Glutamatergic neuron (in vitro differentiated cells): Measurements from ENCODE around the gene SLC4A7. TPM values are rescaled to one million over a fixed set of nuclear protein-coding genes. Genes with fewer than 3 reads are reported as not detected.

Experiments used
- DNase-seq: peaks from one replicate; pipeline ENCODE4 v3.0.0; 2022
- H3K27ac Mint-ChIP-seq: one replicate; pipeline ENCODE4 v1.8.0; 2020; ENCODE audit warnings: mild to moderate bottlenecking, mixed read lengths, inconsistent platforms; ENCODE audit not compliant: unreplicated experiment
- H3K27me3 Mint-ChIP-seq: one replicate; pipeline ENCODE4 v1.8.0; 2020; ENCODE audit warnings: mild to moderate bottlenecking, moderate library complexity, mixed read lengths, inconsistent platforms; ENCODE audit not compliant: unreplicated experiment
- H3K36me3 Mint-ChIP-seq: one replicate; pipeline ENCODE4 v1.8.0; 2020; ENCODE audit warnings: mild to moderate bottlenecking, mixed read lengths, inconsistent platforms; ENCODE audit not compliant: unreplicated experiment
- H3K4me1 Mint-ChIP-seq: one replicate; pipeline ENCODE4 v1.8.0; 2020; ENCODE audit warnings: mild to moderate bottlenecking, low read depth, mixed read lengths, inconsistent platforms; ENCODE audit not compliant: unreplicated experiment
- H3K4me3 Mint-ChIP-seq: one replicate; pipeline ENCODE4 v1.8.0; 2020; ENCODE audit warnings: mild to moderate bottlenecking, mixed read lengths, inconsistent platforms; ENCODE audit not compliant: unreplicated experiment
- H3K9me3 Mint-ChIP-seq: one replicate; pipeline ENCODE4 v1.8.0; 2020; ENCODE audit warnings: mild to moderate bottlenecking, moderate library complexity, mixed read lengths, inconsistent platforms; ENCODE audit not compliant: unreplicated experiment
- total RNA-seq: library from RNA; stranded (reverse); fragmentation: NEBNext Ultra II Directional; extraction: Animal tissue kit (Norgen Biotek cat#: 25700); gene quantifications from one replicate; pipeline ENCODE4 v1.2.1, GENCODE V29; 2021; ENCODE audit not compliant: unreplicated experiment
- TF ChIP-seq, protein P1 (sequence below): fragments of 200-600 bp; sonication (generic); IDR thresholded peaks from one replicate; pipeline ENCODE4 v1.5.0; 2021; ENCODE audit not compliant: partially characterized antibody, unreplicated experiment

The SLC4A7 gene
- total RNA-seq, 1 donor from 2014 or later: 67.0 TPM

DNA sequence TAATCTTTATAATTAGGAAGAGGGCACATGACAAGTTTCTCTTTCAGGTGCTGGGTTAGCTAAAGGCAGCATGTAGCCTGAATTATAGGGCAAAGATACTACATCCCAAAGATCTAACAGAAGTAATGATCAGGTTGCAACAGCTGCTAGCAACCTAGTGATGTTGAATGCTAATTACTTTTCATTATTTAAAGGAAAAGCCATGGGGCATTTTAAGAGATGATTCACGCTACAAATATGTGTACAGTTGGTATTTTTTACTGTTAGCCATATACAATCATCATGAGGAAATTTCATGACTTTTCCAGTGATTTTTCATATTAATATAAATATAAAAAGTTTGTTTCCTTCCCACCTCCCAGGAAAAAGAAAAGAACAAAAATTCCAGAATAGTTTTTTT lies 158.0 kb downstream of the SLC4A7 start:
- Mint-ChIP-seq H3K4me3 (no peak overlapping the region), H3K9me3 (peaks cover 4% of the 10 kb centered on the region), H3K27ac (no peak overlapping the region), H3K36me3 (peaks cover 7% of the 10 kb centered on the region), H3K27me3 (peaks cover 3% of the 10 kb centered on the region), H3K4me1 (no peaks in the 10 kb centered on the region)
- DNase-seq: no peak
- TF ChIP-seq, protein P1, sequence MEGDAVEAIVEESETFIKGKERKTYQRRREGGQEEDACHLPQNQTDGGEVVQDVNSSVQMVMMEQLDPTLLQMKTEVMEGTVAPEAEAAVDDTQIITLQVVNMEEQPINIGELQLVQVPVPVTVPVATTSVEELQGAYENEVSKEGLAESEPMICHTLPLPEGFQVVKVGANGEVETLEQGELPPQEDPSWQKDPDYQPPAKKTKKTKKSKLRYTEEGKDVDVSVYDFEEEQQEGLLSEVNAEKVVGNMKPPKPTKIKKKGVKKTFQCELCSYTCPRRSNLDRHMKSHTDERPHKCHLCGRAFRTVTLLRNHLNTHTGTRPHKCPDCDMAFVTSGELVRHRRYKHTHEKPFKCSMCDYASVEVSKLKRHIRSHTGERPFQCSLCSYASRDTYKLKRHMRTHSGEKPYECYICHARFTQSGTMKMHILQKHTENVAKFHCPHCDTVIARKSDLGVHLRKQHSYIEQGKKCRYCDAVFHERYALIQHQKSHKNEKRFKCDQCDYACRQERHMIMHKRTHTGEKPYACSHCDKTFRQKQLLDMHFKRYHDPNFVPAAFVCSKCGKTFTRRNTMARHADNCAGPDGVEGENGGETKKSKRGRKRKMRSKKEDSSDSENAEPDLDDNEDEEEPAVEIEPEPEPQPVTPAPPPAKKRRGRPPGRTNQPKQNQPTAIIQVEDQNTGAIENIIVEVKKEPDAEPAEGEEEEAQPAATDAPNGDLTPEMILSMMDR: no peak

DNA sequence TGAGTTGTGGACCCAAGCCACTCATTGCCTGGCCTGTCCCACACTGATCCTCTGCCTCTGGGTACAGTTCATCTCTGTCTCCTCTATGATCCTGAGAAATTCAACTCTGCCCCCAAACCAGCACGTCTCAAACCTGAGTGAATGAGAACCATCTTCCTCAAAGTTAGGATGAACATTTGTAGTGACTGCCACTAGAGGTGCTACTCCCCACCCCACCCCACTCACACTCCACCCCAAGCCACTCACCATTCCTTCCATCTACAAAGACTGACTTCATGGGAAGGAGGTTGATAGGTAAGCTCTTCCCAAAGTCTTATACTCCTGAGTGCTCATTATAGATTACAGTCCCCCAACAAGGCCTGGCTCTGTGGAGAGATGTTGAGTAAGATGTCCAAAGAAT lies 158.8 kb downstream of the SLC4A7 start:
- peaks cover 7% of the 10 kb centered on the region for H3K36me3 Mint-ChIP-seq
- TF ChIP-seq, protein P1: no peak
- DNase-seq: no peak

DNA sequence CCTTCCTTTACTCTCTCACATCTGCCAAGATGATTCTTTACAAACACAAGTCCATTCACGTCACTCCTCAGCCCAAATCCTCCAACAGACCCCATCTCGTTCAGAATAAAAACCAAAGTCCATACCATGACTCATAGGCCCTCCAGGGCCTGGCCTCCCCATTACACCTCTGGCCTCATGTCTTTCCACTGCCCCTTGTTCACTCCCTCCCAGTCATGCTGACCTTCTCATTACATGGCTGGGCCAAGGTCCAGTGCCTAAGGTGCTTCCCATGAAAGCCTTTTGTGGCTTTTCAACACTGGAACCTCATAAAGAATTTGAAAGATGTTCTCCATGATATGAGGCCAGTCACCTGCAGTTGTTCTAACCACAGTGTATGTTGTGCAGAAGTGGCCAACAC lies 159.5 kb downstream of the SLC4A7 start:
- Mint-ChIP-seq H3K27me3 (peaks cover 3% of the 10 kb centered on the region), H3K36me3 (peaks cover 7% of the 10 kb centered on the region), H3K9me3 (peaks cover 4% of the 10 kb centered on the region), H3K27ac (no peak overlapping the region), H3K4me1 (no peaks in the 10 kb centered on the region), H3K4me3 (no peak overlapping the region)
- no peak for DNase-seq
- TF ChIP-seq, protein P1: no peak

More for the DNA sequence above, 158.8 kb downstream of the SLC4A7 start:
- Mint-ChIP-seq H3K27me3 (peaks cover 3% of the 10 kb centered on the region), H3K4me3 (no peak overlapping the region), H3K9me3 (peaks cover 4% of the 10 kb centered on the region), H3K4me1 (no peaks in the 10 kb centered on the region), H3K27ac (no peak overlapping the region)

DNA sequence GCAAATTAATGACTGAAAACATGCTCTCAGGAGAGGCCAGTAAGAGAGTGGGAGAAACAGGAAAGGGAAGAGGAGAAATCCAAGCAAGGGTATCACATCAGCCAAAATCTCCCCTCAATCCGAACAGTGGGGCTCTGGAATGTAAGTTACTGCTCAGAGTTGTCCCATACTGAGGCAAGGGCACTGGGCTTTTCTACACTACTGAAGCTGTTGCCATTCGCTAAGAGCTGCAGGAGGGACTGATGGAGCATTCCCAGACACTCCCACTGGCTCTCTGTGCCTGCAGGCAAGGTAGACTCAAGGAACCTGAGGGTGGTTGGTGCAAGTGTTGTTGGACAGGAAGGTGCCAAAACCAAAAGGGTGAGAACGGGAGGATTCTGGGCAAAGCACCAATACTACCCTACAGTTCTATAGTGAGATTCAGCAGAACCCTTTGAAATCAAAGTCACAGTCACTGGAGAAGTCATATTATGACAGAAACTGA lies 161.1 kb downstream of the SLC4A7 start:
- no peak overlapping the region for H3K4me3 Mint-ChIP-seq
- peaks cover 3% of the 10 kb centered on the region for H3K27me3 Mint-ChIP-seq
- TF ChIP-seq, protein P1: no peak
- DNase-seq: no peak
- no peak overlapping the region for H3K27ac Mint-ChIP-seq
- H3K4me1 Mint-ChIP-seq: no peaks in the 10 kb centered on the region
- H3K36me3 Mint-ChIP-seq: peaks cover under 1% of the 10 kb centered on the region
- no peaks in the 10 kb centered on the region for H3K9me3 Mint-ChIP-seq

Other genes starting within 250 kb of the SLC4A7 start
- 1.5 TPM for gene NEK10, start 115.0 kb downstream of the SLC4A7 start, total RNA-seq
- not detected for gene EOMES, start 237.9 kb upstream of the SLC4A7 start, total RNA-seq